NCI-H2227 (cell line): Measurements from ENCODE around the gene EIF3L.
A peak's percentile ranks its signal among the peaks of the same experiment; 100 is the strongest.

Experiments
- DNase-seq: peaks from one replicate; lab custom pipeline; 2025; ENCODE audit not compliant: unreplicated experiment; lab: John Stamatoyannopoulos, UW

Gene EIF3L

DNA sequence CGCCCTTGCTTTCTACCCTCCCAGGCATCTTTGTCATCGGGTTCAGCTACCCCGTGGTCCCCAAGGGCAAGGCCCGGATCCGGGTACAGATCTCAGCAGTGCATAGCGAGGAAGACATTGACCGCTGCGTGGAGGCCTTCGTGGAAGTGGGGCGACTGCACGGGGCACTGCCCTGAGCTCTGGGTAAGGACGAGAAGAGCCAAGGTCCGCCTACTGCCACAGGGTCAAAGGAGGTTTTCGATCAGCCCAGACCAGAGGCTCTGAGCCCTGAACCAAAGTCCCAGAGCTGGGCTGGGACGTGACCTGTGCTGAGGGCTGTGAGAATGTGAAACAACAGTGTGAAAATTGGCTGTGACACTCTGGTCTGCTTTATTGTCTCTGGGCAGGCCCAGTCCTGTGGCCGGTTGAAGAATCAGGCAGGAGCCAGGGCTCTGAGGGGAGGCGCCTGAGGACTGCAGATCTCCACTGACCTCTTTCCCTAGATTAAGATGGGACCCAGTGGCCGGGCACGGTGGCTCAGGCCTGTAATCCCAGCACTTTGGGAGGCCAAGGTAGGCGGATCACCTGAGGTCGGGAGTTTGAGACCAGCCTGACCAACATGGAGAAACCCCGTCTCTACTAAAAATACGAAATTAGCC is 32.6 kb upstream of the EIF3L start:
- DNase-seq, result no peak

DNA sequence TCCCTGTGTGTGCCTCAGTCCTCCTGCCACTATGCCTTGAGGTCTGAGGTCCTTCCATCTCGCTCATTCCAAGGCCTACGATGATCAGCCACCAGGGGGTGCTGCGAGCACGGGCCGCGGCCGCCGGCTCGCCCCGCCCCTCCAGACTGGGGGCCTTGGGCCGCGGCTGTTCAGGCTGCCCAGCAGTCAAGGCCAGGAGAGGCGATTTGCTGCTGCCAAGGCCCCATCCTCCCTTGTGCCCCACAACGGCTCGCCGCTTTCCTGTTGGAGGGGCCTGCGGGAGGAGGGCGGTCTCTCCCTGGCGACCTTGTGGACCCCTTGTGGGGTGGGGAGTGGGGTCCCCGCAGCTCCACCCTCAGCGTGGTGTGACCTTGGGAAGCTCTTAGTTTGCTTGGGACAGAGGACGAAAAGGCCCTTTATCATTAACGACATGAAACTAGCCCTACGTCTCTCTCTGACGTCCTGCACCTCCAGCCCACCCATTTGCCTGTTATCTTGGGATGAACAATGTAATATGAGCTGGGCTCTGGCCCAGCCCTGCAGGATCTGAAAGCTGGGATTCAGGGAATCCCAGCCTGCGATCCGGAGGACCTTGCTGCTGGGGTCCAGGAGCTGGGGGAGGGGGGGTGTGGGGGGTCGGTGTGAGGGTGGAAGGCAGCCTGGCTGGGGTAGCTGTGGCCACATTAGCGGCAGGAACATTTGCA is 31.4 kb upstream of the EIF3L start:
- peak; percentile 80 for DNase-seq

DNA sequence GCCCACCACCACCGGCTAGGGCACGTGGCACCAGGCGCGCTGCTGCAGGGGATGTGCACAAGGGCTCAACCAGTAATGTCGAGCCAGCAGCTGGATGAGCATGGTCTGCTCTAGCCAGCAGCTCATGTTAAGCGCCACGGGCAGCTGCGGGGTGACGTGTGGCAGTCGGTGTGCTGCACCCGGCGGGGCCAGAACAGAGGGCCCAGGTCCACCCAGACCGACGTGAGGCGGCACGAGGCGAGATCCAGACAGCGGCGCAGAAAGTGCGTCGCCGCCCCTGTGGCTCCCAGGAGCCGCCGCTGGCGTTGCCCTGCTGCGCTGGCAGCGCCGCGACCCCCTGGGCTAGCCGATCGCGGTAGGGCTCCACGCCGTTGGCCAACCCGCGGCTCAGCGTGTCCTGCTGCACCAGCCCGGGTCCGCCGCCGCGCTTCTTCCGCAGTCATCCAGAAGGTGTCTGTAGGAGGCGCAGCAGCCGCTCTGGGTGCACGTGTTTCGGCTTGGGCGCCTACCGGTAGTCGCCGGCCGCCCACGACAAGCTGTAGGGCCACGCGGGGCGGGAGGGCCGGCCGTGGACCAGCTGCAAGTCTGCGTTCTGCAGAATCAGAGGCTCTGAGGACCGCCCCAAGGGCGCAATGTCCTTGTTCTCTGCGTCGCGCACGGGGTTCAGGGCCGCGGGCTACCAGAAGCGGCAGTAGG is 30.7 kb upstream of the EIF3L start:
- no peak for DNase-seq

DNA sequence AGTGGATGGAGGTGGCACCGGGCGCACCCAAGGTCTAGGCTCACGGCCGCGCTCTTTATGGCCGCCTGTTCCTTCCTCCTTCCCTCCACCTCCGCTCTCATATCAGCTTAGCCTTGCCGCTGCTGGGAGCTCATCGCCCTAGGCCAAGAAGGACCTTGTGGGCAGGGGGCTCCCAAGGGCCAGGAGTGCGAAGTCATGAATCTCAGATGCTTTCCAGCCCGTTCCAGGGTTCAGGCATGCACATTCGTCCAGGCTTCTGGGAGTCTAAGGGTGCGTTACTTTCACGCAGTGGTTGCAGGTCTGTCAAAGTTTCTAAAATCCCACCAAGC is 30.1 kb upstream of the EIF3L start:
- DNase-seq, result no peak

DNA sequence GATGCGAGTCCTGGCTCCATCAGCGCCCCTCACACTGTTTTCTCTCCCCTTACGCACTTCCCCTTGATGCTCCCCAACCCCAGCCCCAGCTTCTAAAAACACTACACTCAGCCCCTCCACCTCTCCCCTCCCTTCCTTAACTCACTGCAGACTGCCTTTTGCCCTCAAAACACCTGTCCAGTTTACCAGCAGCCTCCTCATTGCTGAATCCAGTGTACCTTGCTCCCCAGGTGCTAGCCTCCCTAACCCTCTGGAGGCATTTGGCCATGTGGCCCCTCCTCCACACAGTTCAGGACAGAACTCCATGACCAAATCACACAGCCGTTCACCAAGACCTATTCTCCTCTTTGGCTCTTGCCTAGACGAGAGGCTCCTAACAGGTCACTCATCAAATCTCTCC is 28.9 kb upstream of the EIF3L start:
- no peak for DNase-seq

DNA sequence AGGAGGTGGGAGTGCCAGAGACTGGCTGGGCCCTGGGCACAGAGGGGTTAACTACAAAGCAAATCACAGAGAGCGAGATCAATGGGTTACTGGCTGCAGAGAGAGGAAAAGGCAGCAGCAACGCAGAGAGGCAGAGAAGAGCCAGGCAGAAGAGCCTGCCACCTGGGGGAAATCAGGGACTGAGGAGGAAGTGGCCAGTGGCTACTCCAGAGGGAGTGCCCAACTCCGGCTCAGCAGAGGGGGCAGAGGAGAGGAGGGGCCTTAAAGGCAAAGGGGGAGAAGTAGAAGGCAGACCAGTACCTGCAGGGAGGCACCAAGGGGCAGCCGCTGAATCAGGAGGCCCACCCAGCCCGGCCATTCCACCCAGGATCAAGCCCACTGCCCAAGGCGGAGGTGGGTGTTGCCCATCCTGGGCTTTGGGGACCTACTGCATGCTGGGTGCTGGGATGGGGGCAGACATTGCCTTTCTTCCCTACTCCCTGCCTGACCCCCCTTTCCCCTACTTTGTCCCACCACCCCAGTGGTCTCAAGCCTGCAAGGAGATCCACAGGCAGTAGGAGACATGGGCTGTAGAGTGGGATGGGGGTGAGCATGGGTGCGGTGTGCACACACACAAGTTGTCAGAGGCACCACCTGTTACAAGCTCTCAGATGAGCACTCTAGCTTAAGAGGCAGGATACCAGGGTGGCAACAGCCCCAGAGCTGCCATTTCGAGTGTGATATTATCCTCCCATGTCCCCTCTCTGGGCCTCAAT is 27.0 kb upstream of the EIF3L start:
- DNase-seq, result peak; percentile 10

DNA sequence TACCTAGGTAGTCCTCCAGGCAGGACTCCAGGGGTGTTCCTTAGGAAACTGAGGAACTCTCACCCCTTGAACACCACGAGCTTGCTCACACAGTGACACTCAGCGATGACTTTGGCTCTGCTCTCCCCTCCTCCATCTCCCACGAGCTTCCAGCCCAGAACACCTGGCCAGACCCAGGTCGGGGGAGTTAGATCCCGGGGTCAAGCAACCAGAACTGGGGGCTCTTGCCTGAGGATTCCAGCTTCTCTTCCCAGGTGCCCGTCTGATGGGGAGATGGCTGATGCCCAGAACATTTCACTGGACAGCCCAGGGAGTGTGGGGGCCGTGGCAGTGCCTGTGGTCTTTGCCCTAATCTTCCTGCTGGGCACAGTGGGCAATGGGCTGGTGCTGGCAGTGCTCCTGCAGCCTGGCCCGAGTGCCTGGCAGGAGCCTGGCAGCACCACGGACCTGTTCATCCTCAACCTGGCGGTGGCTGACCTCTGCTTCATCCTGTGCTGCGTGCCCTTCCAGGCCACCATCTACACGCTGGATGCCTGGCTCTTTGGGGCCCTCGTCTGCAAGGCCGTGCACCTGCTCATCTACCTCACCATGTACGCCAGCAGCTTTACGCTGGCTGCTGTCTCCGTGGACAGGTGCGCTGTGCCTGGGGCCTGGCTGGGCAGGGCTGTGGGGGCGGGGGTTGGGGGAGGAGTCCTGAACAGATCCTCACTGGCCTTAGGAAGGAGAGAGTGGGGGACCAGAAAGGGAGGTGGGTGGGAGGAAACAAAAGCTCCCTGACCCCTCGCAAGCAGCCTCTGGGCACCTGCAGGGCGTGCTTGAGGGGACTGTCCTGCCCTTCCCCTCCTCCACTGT is 25.9 kb upstream of the EIF3L start, which contains the start of gene GALR3:
GALR3 (plus strand) TSS at position 249 of the 852 bp plus-strand sequence; CDS start at position 274, 25 bp downstream.
- DNase-seq, result no peak

DNA sequence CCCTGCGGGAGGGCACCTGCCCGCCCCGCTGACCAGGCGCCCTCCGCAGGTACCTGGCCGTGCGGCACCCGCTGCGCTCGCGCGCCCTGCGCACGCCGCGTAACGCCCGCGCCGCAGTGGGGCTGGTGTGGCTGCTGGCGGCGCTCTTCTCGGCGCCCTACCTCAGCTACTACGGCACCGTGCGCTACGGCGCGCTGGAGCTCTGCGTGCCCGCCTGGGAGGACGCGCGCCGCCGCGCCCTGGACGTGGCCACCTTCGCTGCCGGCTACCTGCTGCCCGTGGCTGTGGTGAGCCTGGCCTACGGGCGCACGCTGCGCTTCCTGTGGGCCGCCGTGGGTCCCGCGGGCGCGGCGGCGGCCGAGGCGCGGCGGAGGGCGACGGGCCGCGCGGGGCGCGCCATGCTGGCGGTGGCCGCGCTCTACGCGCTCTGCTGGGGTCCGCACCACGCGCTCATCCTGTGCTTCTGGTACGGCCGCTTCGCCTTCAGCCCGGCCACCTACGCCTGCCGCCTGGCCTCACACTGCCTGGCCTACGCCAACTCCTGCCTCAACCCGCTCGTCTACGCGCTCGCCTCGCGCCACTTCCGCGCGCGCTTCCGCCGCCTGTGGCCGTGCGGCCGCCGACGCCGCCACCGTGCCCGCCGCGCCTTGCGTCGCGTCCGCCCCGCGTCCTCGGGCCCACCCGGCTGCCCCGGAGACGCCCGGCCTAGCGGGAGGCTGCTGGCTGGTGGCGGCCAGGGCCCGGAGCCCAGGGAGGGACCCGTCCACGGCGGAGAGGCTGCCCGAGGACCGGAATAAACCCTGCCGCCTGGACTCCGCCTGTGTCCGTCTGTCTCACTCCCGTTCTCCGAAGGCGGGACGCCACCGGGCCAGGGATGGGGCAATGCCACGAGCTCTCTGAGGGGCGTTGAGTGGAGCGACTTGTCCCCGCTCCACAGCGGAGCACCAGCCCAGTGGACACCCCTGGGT is 24.3 kb upstream of the EIF3L start:
- DNase-seq, result no peak

DNA sequence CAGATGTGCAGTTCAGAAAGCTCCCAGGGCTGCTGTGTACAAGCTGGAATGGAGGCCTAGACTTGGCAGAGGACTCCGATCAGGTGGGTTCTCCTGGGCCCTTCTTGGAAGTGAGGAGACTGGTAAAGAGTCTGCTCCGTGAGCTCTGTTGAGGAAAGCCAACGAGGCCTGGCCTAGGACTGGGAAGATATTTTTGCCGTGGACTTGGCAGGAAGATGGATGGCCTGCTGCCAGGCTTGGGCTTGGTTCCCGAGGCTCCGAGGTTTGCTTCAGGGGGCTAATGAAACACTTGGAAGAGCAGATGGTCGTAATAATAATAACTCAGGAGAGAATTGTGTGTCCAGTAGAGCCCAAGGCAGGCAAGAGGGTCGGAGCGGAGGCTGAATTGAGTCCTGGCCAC is 22.2 kb upstream of the EIF3L start:
- no peak for DNase-seq

DNA sequence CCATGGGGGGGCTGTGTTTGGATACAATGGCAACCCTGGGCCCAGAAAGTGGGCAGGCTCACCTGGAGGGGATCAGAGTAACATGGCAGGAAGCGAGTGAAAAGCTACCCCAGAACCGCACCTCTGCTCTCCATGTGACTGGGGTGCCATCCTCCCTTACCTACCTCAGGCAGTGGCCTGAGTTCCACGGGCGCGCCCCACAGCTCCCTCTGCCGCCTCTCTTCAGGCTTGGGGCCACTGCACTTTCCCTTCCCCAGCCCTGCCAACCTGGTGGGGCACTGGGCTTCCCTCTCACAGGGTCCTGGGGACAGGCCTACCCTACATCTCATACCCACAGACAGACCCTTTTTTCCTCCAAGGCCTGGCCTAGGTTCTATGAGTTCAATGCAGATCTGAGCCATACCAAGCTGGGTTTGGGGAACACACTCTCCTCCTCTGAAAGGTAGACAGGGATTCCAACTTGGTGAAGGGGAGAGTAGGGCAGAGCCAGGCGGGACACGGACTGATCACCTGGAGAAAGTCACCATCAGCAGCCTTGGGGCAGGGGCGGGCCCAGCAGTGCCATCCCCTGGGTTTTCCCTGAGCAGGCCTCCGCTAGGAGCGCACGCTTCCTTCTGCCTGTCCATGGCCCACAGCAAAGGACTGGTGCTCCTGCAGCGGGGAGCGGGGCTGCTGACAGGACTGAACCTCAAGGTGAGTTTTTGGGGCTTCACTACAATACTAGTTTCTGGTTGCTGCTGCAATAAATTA is 19.0 kb upstream of the EIF3L start:
- DNase-seq, result no peak

DNA sequence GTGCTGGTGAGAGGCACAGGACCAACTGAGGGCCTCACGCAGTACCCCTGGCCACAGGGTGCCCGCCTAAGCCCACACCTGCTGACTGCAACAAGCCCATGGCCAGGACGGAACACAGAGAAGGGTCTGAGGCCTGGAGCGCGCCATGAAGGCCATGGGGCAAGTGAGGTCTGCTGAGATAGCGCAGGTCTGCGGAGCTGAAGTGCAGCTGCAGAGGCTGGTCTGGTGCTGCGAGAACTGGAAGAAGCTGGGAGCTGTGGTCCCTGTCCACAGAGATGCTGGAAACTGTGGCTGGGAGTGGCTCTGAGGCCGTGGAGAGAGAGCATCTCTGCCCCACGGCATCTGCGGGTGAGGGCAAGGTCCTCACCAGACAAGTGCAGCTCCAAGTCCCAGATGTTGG is 17.7 kb upstream of the EIF3L start:
- DNase-seq, result no peak

DNA sequence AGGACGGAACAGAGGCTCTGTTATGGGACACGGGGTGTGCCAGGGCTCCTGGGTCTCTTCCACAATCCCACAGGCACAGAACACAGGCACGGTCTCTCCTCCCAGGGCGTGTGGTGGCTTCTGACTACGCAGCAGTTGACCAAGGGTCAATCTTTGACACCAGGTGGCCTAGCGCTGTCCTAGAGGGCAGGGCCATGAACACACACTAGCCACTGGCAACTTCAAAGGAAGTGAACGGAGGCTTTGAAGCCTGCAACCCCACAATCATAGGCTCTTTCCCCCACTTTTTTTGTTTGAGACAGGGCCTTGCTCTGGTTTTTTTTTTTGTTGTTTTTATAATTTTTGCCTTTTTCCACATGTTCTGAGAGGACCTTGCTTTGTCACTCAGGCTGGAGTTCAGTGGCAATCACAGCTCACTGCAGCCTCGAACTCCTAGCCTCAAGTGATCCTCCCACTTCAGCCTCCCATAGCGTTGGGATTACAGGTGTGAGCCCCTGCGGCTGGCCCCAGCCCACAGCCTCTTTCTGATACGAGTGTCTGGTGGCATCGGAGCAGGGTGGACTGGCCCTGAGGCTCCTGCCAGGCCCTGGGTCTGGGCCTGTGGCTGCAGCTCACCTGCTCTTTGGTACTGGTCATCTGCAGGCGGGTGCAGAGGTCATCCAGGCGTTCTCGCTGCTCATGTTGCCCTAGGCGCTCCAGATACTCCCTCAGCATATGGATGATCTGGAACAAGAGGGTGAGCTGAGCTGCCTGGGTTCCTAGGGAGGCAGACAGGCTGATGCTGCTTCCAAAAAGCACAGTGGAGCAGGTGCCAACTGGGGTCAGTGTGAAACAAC is 17.0 kb upstream of the EIF3L start:
- no peak for DNase-seq

DNA sequence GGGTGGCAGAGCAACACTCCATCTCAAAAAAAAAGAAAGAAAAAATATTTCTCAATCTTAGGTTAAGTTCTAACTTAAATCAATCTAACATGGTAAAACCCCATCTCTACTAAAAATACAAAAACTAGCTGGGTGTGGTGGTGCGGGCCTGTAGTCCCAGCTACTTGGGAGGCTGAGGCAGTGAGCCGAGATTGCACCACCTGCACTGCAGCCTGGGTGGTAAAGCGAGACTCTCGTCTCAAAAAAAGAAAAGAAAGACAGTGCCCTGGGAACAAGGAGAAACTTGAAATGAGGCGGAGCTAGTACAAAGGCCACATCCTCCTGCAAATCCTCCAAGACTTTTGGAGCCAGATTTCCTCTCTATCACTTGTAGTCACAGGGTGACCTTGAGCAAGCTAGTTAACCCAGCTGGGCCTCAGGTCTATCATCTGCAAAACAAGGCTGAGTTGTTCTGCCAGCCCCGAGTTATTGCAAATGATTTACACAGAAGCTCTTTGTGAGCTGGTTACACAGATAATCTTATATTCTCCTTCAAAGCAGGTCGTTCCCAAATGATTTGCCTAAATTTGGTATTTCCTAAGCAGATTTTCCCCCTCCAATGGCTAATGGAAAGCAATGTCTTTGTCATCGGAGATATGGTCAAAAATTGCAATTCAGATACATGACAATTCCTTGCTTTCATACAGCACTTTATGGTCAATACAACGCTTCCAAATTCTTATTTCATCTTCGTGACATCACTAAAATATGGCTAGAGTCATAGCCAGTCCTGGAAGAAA is 7.0 kb upstream of the EIF3L start:
- DNase-seq, result no peak

DNA sequence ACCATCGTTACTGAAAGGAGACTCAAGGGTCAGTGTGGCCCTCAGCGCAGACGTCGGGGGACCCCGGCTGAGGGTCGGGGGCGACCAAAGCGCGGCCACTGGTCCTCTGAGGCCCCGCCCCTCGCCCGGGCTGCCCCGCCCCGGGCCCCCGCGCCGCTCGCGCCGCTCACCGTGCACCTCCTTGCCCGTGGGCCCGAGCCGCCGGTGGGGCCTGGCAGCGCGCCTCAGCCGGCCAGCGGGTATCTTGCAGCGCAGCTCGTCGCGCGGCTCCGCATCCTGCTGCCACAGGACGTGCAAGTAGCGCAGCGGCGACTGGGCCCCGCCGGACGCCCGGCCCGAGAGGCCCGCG is 5.5 kb upstream of the EIF3L start:
- DNase-seq, result peak; percentile 73

DNA sequence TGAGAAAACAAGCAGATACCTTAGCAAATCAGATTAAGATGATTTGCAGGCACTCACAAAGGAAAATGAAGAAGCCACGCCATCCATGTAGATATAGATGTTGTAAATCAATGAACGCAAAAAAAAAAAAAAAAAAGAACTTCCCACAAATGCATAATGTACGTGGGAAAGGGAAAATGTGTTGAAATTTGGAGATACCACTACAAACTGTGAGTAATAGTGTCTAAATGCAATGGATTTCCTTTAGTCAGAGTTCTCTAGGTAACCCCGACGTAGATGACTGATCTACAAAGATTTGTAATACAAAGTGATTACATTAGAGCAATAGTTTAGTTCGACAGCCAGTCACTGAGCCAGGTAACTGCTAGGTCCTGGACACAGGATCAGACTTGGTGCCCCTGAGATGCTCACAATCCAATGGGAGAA is 4.3 kb upstream of the EIF3L start:
- DNase-seq, result no peak

DNA sequence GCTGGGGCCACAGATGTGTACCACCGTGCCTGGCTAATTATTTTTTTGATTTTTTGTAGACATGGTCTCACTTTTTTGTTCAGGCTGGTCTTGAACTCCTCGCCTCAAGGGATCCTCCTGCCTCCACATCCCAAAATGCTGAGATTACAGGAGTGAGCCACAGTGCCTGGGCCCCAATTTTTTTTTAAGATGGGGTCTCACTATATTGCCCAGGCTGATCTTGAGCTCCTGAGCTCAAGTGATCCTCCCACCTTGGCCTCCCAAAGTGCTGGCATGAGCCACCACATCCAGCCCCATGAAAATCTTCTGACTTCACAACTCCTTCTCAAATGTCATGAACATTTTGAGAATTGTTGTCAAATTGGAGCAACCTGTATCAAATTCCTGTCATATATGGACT is 2.8 kb upstream of the EIF3L start:
- no peak for DNase-seq

DNA sequence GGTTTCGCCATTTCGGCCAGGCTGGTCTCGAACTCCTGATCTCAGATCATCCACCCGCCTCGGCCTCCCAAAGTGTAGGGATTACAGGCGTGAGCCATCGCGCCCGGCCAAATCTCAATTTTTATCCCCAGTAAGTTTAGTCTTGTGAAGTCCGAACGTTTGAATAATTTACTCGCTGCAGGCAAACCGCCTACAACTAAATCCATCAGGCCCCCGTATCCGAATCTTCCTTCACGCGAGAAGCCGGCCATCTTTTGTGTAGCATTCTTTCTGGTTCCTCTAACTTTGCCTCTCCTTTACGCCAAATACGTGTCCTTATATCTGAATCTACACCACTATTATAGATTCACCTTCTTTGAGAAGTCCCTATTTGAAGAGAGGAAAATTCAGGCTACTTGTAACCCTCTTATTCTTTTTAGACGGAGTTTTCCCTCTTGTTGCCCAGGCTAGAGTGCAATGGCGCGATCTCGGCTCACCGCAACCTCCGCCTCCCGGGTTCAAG is 581 bp upstream of the EIF3L start:
- DNase-seq, result no peak
